GM21576 (cell line): ENCODE data around the gene DYNLT2B.
A peak's percentile ranks its signal among the peaks of the same experiment; 100 is the strongest.
"Not testable (repeated sequence)": the region's sequence is repeated elsewhere in the genome, so short reads cannot be mapped to it uniquely, and the experiment has no call there.

Experiments used
- ATAC-seq: cut with Tn5 transposase; IDR thresholded peaks from one replicate; pipeline ENCODE4 v1.9.1; 2021; ENCODE audit warnings: mild to moderate bottlenecking, moderate library complexity; ENCODE audit not compliant: unreplicated experiment

Gene DYNLT2B

GRCh38 chr3:196327405-196327804 lies 9.4 kb upstream of the DYNLT2B start:
- ATAC-seq = no peak

- ATAC-seq = no peak
Observed at GRCh38 chr3:196326936-196327335, 8.9 kb upstream of the DYNLT2B start.

GRCh38 chr3:196323691-196324090 lies 5.7 kb upstream of the DYNLT2B start:
- no peak for ATAC-seq

GRCh38 chr3:196323016-196323415 lies 5.0 kb upstream of the DYNLT2B start:
- no peak for ATAC-seq

- ATAC-seq = no peak
Observed at GRCh38 chr3:196321162-196321561, 3.1 kb upstream of the DYNLT2B start.

GRCh38 chr3:196320137-196320536 lies 2.1 kb upstream of the DYNLT2B start:
- ATAC-seq = no peak

GRCh38 chr3:196316799-196317686 lies 997 bp downstream of the DYNLT2B start:
- not testable (repeated sequence) for ATAC-seq

- no peak for ATAC-seq
Observed at GRCh38 chr3:196315821-196316220, 2.2 kb downstream of the DYNLT2B start.

- no peak for ATAC-seq
Observed at GRCh38 chr3:196314597-196314996, 3.4 kb downstream of the DYNLT2B start.

- not testable (repeated sequence) for ATAC-seq
Observed at GRCh38 chr3:196314086-196314485, 4.0 kb downstream of the DYNLT2B start.

GRCh38 chr3:196302960-196303359 lies 15.1 kb downstream of the DYNLT2B start:
- not testable (repeated sequence) for ATAC-seq

- not testable (repeated sequence) for ATAC-seq
Observed at GRCh38 chr3:196302551-196302950, 15.5 kb downstream of the DYNLT2B start.

GRCh38 chr3:196298521-196298920 lies 19.5 kb downstream of the DYNLT2B start:
- no peak for ATAC-seq

- ATAC-seq = no peak
Observed at GRCh38 chr3:196292286-196292923, 25.6 kb downstream of the DYNLT2B start.

GRCh38 chr3:196288141-196288460 lies 29.9 kb downstream of the DYNLT2B start:
- ATAC-seq = no peak

GRCh38 chr3:196287440-196288140 lies 30.4 kb downstream of the DYNLT2B start, which contains the start of gene PCYT1A:
Gene PCYT1A (minus strand): TSS chr3:196287726. CDS start chr3:196270531, 17,195 bp downstream.
- ATAC-seq = peak; percentile 69

- peak; percentile 25 for ATAC-seq
Observed at GRCh38 chr3:196287090-196287439, 31.0 kb downstream of the DYNLT2B start.

GRCh38 chr3:196284396-196284795 lies 33.6 kb downstream of the DYNLT2B start:
- ATAC-seq = no peak

GRCh38 chr3:196281962-196282361 lies 36.1 kb downstream of the DYNLT2B start:
- no peak for ATAC-seq

GRCh38 chr3:196280689-196281440 lies 37.2 kb downstream of the DYNLT2B start:
- ATAC-seq = peak; percentile 63

GRCh38 chr3:196275126-196275525 lies 42.9 kb downstream of the DYNLT2B start:
- ATAC-seq = no peak
